Stomach (tissue), 4 donors: ENCODE results near the gene PDGFD.

Experiments
- EP300 ChIP-seq: sonication (generic); formaldehyde crosslinking; IDR thresholded peaks from one replicate; pipeline ENCODE4 v1.6.1; 2017; ENCODE audit warnings: antibody characterized with exemption
- POLR2A ChIP-seq, 4 donors: fragments of 450-650 bp; IDR thresholded peaks; one replicate each; pipeline ENCODE4 v1.6.1; 2016; ENCODE audit warnings: antibody characterized with exemption in 4 of 4, control low read depth in 2 of 4, mild to moderate bottlenecking in 1 of 4, moderate library complexity in 1 of 4
- POLR2AphosphoS5 ChIP-seq, 3 donors: sonication (generic); formaldehyde crosslinking; IDR thresholded peaks; one replicate each; pipeline ENCODE4 v1.6.1; 2016; ENCODE audit warnings: antibody characterized with exemption in 3 of 3
- TF ChIP-seq, protein P1 (sequence below), 7 experiments: fragments of 450-650 bp in 4 of 7; fragments of 200-600 bp in 3 of 7; sonication (generic) in 3 of 7; IDR thresholded peaks; one replicate each; pipeline ENCODE4 v1.5.1; 2016 to 2019; ENCODE audit warnings: antibody characterized with exemption in 7 of 7, control low read depth in 2 of 7, mild to moderate bottlenecking in 1 of 7

DNA sequence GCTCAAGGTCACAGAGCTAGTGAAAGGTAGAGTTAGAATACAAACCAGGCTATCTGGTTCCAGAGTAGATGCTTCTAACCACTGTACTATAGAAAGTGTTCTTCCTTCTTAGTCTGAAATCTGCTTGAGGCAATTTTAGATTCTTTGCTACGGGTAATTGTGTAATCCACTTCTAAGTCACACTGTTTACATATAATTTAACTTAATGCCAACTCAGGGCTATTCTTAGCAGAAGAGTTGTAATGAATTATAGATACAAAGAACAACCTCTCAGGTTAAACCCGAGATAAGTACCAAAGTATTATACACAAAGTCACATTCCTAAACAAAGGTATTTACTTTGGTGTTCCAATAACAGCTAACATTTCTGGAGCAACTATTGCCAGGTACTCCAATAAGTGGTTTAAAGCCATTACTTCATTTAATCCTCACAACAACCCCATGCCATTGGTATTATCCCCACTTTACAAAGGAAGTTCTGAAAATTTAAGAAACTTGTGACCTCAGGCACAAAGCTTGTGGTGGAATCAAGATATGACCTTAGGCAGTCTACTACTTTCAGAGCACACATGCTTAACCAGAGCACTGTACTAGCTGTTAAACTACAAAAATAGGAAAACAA is 158.6 kb downstream of the PDGFD start:
- TF ChIP-seq, protein P1, sequence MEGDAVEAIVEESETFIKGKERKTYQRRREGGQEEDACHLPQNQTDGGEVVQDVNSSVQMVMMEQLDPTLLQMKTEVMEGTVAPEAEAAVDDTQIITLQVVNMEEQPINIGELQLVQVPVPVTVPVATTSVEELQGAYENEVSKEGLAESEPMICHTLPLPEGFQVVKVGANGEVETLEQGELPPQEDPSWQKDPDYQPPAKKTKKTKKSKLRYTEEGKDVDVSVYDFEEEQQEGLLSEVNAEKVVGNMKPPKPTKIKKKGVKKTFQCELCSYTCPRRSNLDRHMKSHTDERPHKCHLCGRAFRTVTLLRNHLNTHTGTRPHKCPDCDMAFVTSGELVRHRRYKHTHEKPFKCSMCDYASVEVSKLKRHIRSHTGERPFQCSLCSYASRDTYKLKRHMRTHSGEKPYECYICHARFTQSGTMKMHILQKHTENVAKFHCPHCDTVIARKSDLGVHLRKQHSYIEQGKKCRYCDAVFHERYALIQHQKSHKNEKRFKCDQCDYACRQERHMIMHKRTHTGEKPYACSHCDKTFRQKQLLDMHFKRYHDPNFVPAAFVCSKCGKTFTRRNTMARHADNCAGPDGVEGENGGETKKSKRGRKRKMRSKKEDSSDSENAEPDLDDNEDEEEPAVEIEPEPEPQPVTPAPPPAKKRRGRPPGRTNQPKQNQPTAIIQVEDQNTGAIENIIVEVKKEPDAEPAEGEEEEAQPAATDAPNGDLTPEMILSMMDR (IDR thresholded peaks at IDR 0.05) = no peak
- TF ChIP-seq POLR2A (IDR thresholded peaks at IDR 0.05) (no peak), POLR2AphosphoS5 (IDR thresholded peaks at IDR 0.05) (no peak), EP300 (no peak)
